ENCODE results near the gene ZNF385D.

The ZNF385D gene

GRCh38 chr3:21777821-21778220 is 26.8 kb upstream of the ZNF385D start:
- Mint-ChIP-seq H3K27me3 (no peaks in the 10 kb centered on the region), H3K4me3 (no peak overlapping the region), H3K4me1 (ENCODE audit: low read depth) (no peaks in the 10 kb centered on the region), H3K9me3 (ENCODE audit: low read depth) (peaks cover 9% of the 10 kb centered on the region), H3K27ac (no peak overlapping the region), H3K36me3 (no peaks in the 10 kb centered on the region)

DNA sequence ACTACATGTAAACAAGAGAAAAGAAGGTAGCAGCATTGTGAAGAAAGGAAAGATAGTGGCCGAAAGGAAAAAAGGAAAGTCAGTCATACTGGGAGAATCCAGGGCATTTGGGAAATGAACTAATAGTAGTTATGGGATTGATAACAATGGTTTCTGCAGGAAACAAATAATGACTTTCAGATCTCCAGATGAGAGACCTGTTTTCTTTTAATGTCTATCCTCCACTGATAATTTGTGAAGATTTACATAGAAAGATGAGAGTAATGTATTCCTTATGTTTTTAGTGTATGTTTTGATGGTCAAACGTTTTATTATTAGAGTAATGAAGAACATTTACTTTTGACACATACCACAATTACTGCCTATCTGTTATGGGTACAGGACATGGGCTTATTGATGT is 15.0 kb upstream of the ZNF385D start:
- H3K9me3 Mint-ChIP-seq (ENCODE audit: low read depth) = peaks cover 10% of the 10 kb centered on the region
- H3K27me3 Mint-ChIP-seq = no peaks in the 10 kb centered on the region
- H3K36me3 Mint-ChIP-seq = no peaks in the 10 kb centered on the region
- no peak overlapping the region for H3K27ac Mint-ChIP-seq
- no peak overlapping the region for H3K4me3 Mint-ChIP-seq
- no peaks in the 10 kb centered on the region for H3K4me1 Mint-ChIP-seq (ENCODE audit: low read depth)

GRCh38 chr3:21755896-21756295 is 4.9 kb upstream of the ZNF385D start:
- Mint-ChIP-seq H3K4me1 (ENCODE audit: low read depth) (no peaks in the 10 kb centered on the region), H3K27me3 (no peaks in the 10 kb centered on the region), H3K36me3 (no peaks in the 10 kb centered on the region), H3K27ac (no peak overlapping the region), H3K4me3 (no peak overlapping the region), H3K9me3 (ENCODE audit: low read depth) (peaks cover 7% of the 10 kb centered on the region)

GRCh38 chr3:21754839-21755238 is 3.8 kb upstream of the ZNF385D start:
- Mint-ChIP-seq H3K36me3 (no peaks in the 10 kb centered on the region), H3K27ac (no peak overlapping the region), H3K27me3 (no peaks in the 10 kb centered on the region), H3K4me1 (ENCODE audit: low read depth) (no peaks in the 10 kb centered on the region), H3K9me3 (ENCODE audit: low read depth) (peaks cover 3% of the 10 kb centered on the region), H3K4me3 (no peak overlapping the region)

DNA sequence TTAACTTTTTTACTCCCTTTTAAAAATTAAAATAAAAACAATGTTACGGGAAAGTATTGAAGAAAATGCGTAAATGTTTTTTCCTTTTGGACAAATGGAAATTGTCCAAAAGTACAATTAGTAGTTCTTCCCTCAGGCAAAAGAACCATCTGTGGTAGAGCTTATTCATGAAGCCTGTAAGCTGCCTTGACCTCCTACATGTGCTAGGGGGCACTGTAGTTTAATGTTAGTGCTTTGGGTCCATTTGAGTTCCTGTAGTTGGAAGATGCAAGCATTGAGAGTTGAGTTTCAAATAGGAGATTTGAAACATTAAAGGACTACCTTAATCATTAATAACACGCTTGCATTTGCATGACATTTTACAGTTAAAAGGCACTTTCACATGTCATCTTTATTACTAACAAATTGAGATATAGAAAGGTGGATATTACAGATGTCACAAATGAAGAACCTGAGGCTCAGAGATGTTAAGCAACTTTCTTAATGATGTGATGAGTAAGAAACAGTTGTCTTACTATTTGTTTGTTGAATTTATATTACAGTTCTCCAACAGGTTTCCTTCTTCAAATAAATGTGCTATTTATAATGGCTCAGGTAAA is 1.8 kb upstream of the ZNF385D start:
- H3K9me3 Mint-ChIP-seq (ENCODE audit: low read depth) = peaks cover 3% of the 10 kb centered on the region

GRCh38 chr3:21751886-21752285 is 876 bp upstream of the ZNF385D start:
- Mint-ChIP-seq H3K27ac (no peak overlapping the region), H3K4me3 (no peak overlapping the region), H3K4me1 (ENCODE audit: low read depth) (no peaks in the 10 kb centered on the region), H3K27me3 (no peaks in the 10 kb centered on the region), H3K9me3 (ENCODE audit: low read depth) (peaks cover 3% of the 10 kb centered on the region), H3K36me3 (no peaks in the 10 kb centered on the region)

More for the DNA sequence above, 1.8 kb upstream of the ZNF385D start:
- no peak overlapping the region for H3K4me3 Mint-ChIP-seq
- no peaks in the 10 kb centered on the region for H3K4me1 Mint-ChIP-seq (ENCODE audit: low read depth)
- no peaks in the 10 kb centered on the region for H3K27me3 Mint-ChIP-seq
- no peaks in the 10 kb centered on the region for H3K36me3 Mint-ChIP-seq
- no peak overlapping the region for H3K27ac Mint-ChIP-seq

- Mint-ChIP-seq H3K9me3 (ENCODE audit: low read depth) (no peaks in the 10 kb centered on the region), H3K36me3 (no peaks in the 10 kb centered on the region), H3K27ac (no peak overlapping the region), H3K27me3 (no peaks in the 10 kb centered on the region), H3K4me1 (ENCODE audit: low read depth) (no peaks in the 10 kb centered on the region), H3K4me3 (no peak overlapping the region)
Measured at GRCh38 chr3:21750080-21750696, 822 bp downstream of the ZNF385D start.

DNA sequence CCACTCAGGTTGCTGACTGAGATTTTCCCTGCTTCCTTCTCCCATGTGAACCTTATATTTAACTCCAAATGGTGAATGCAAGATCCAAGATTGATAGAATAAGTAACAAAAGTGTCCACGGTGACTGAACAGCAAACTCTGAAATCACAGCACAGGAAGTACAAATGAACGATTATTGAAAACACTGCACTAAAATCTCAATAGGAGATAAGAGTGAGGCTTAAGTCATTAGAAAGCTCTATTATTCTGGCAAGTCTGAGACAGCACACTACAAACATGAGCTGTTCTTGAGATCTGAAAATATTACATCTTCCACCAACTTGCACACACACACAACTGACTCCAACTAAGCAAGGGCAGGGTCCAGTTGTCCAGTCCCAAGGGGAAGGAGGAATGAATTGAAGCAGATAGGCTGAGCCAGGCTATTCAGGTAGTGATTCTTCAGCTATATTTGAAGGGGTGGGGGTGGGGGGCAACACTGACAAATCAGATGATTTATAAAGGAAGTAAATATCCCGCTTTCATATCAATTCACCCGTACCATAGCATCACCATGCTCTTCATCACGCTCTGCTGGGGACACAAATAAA is 2.9 kb downstream of the ZNF385D start:
- Mint-ChIP-seq H3K4me1 (ENCODE audit: low read depth) (no peaks in the 10 kb centered on the region), H3K27ac (no peak overlapping the region), H3K9me3 (ENCODE audit: low read depth) (no peaks in the 10 kb centered on the region), H3K4me3 (no peak overlapping the region), H3K27me3 (no peaks in the 10 kb centered on the region), H3K36me3 (no peaks in the 10 kb centered on the region)

DNA sequence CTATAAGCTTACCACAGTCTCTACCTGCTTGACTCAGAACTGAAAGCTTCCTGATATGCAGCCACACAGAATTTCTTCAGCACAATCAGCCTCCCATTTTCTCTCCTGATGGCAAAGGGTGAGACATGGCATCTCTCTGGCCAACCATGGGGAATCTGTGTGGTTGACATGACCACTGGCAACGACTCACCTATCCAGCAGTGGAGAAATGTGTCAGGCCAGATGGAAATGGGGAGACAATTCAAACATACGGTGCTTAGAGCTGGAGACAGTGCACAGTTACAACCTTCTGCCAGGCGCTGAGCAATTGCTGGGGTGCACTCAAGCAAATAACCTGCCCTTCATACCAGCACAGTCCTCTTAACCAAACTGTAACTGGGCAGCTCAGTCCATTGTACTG is 3.6 kb downstream of the ZNF385D start:
- Mint-ChIP-seq H3K27ac (no peak overlapping the region), H3K36me3 (no peaks in the 10 kb centered on the region), H3K9me3 (ENCODE audit: low read depth) (no peaks in the 10 kb centered on the region), H3K27me3 (no peaks in the 10 kb centered on the region), H3K4me1 (ENCODE audit: low read depth) (no peaks in the 10 kb centered on the region), H3K4me3 (no peak overlapping the region)

DNA sequence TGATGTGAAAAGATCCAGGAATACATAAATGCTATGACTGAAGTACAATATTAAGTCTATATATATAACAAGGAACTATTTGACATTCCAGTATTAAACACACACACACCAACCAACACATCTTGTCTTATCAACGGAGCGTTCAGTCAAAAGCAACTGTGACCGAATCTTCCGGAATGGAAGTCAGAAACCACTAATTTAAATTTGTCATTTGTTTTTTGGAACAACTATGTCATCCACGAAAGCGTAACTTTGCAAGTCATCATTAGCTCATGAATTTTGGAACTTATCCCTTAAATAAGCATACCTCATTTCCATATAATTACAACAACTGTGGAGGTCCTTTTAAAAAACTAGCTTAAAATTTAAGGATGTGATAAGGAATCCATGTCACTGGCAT is 5.0 kb downstream of the ZNF385D start:
- Mint-ChIP-seq H3K27ac (no peak overlapping the region), H3K36me3 (no peaks in the 10 kb centered on the region), H3K27me3 (no peaks in the 10 kb centered on the region), H3K4me1 (ENCODE audit: low read depth) (no peaks in the 10 kb centered on the region), H3K4me3 (no peak overlapping the region), H3K9me3 (ENCODE audit: low read depth) (no peaks in the 10 kb centered on the region)

DNA sequence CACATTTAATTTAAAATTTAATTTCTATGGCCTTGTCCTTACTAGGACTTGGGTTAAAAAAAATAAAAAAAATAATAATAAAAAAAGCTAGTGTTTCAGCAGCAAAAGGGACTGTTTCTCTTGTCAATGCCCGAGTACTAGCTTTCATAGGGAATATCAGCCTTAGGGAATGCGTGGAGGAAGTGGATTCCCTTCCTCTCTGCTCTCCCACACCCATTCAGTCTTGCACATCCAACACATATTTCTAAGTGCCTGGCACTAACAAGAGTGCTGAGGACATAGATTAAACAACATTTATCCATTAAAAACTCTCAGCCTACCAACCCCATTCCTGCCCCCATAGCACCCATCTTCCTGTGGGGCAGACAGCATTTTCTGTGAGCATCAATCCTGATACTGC is 6.2 kb downstream of the ZNF385D start:
- Mint-ChIP-seq H3K36me3 (no peaks in the 10 kb centered on the region), H3K27me3 (no peaks in the 10 kb centered on the region), H3K9me3 (ENCODE audit: low read depth) (no peaks in the 10 kb centered on the region), H3K27ac (no peak overlapping the region), H3K4me1 (ENCODE audit: low read depth) (no peaks in the 10 kb centered on the region), H3K4me3 (no peak overlapping the region)

GRCh38 chr3:21738935-21739702 is 11.9 kb downstream of the ZNF385D start:
- Mint-ChIP-seq H3K9me3 (ENCODE audit: low read depth) (no peaks in the 10 kb centered on the region), H3K27me3 (no peaks in the 10 kb centered on the region), H3K27ac (no peak overlapping the region), H3K4me1 (ENCODE audit: low read depth) (no peaks in the 10 kb centered on the region), H3K4me3 (no peak overlapping the region), H3K36me3 (no peaks in the 10 kb centered on the region)

DNA sequence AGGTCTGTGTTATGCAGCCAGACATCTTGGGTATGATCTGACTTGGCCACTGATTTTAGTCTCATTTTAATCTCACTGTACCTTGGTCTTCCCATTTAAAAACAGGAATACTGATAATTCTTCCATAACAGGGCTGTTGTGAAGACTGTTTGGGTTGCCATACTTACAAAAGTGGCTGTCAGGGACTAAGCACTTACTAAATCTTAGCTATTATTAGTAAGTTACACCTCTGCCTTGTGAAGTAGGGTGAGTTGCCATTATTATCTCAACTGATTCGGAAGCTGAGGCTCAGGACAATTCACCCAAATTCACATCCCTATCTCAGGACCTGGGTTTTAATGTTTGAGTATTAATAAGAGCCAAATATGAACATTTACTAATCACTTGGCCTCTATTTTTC is 12.7 kb downstream of the ZNF385D start:
- no peak overlapping the region for H3K27ac Mint-ChIP-seq
- H3K4me1 Mint-ChIP-seq (ENCODE audit: low read depth) = no peaks in the 10 kb centered on the region
- H3K4me3 Mint-ChIP-seq = no peak overlapping the region
- H3K36me3 Mint-ChIP-seq = no peaks in the 10 kb centered on the region
- no peaks in the 10 kb centered on the region for H3K9me3 Mint-ChIP-seq (ENCODE audit: low read depth)
- no peaks in the 10 kb centered on the region for H3K27me3 Mint-ChIP-seq

GRCh38 chr3:21734746-21735145 is 16.3 kb downstream of the ZNF385D start:
- Mint-ChIP-seq H3K4me1 (ENCODE audit: low read depth) (no peaks in the 10 kb centered on the region), H3K4me3 (no peak overlapping the region), H3K9me3 (ENCODE audit: low read depth) (peaks cover 3% of the 10 kb centered on the region), H3K36me3 (no peaks in the 10 kb centered on the region), H3K27ac (no peak overlapping the region), H3K27me3 (no peaks in the 10 kb centered on the region)

GRCh38 chr3:21729888-21730459 is 21.0 kb downstream of the ZNF385D start:
- peaks cover 23% of the 10 kb centered on the region for H3K9me3 Mint-ChIP-seq (ENCODE audit: low read depth)
- H3K4me1 Mint-ChIP-seq (ENCODE audit: low read depth) = no peaks in the 10 kb centered on the region
- no peak overlapping the region for H3K27ac Mint-ChIP-seq
- no peak overlapping the region for H3K4me3 Mint-ChIP-seq
- no peaks in the 10 kb centered on the region for H3K27me3 Mint-ChIP-seq
- no peaks in the 10 kb centered on the region for H3K36me3 Mint-ChIP-seq
